Body of pancreas (tissue), 4 donors: Measurements from ENCODE around the gene ZSCAN1. TPM values are rescaled to one million over a fixed set of nuclear protein-coding genes. Genes with fewer than 3 reads are reported as not detected.

Experiments
- ATAC-seq: fragments of 150-250 bp; one replicate; pipeline ENCODE4 v1.9.1; 2016
- DNase-seq, 4 donors: peaks; one replicate each; pipeline ENCODE4 v3.0.0-alpha.2; 2019
- H3K27ac ChIP-seq, 4 donors: fragments of 200-600 bp; sonication (generic); 1 replicate in 3 of 4; 2 replicates in 1 of 4; pipeline versions ENCODE4 v1.5.1 to v1.6.1; 2016 to 2019; ENCODE audit warnings: mild to moderate bottlenecking in 1 of 4, mixed read lengths in 1 of 4, moderate library complexity in 1 of 4
- H3K27me3 ChIP-seq, 2 donors: fragments of 200-600 bp; sonication (generic); one replicate each; pipeline ENCODE4 v1.6.0; 2016; ENCODE audit warnings: mild to moderate bottlenecking in 1 of 2
- H3K36me3 ChIP-seq, 2 donors: fragments of 200-600 bp; sonication (generic); replicated peaks in 1 of 2; 2 replicates each; pipeline ENCODE4 v1.5.1; 2016; ENCODE audit warnings: low read depth in 2 of 2; ENCODE audit not compliant: insufficient read depth in 1 of 2
- H3K4me1 ChIP-seq: fragments of 200-600 bp; sonication (generic); one replicate; pipeline ENCODE4 v1.6.0; 2016
- H3K4me3 ChIP-seq, 2 donors: fragments of 200-600 bp; sonication (generic); 1 replicate in 1 of 2; 2 replicates in 1 of 2; pipeline ENCODE4 v1.5.1; 2016 to 2019
- H3K9me3 ChIP-seq, 3 donors: fragments of 200-600 bp; sonication (generic); 1 replicate in 2 of 3; 2 replicates in 1 of 3; pipeline ENCODE4 v1.5.1; 2016
- CTCF ChIP-seq, 7 experiments: fragments of 450-650 bp in 4 of 7; fragments of 200-600 bp in 3 of 7; sonication (generic) in 3 of 7; IDR thresholded peaks; one replicate each; pipeline ENCODE4 v1.5.1; 2016 to 2019; ENCODE audit warnings: antibody characterized with exemption in 7 of 7
- POLR2A ChIP-seq, 3 donors: fragments of 450-650 bp; IDR thresholded peaks; one replicate each; pipeline ENCODE4 v1.6.1; 2016; ENCODE audit warnings: antibody characterized with exemption in 3 of 3, mild to moderate bottlenecking in 2 of 3
- WGBS, 2 donors: methylation state at CpG; one replicate each; pipeline ENCODE4 v1.1.5; 2017; 5-methylcytosine and 5-hydroxymethylcytosine counted together
- intact Hi-C: fragments of 100-400 bp; cut with DNase I; formaldehyde crosslinking; loops from one replicate; pipeline ENCODE4 v1.15.1; 2023
- total RNA-seq, 2 donors: library from RNA; depleted of rRNA; stranded (reverse); fragments of >200 nt; gene quantifications; one replicate each; pipeline ENCODE4 v1.1.0, GENCODE V29; 2016

ZSCAN1 gene
- total RNA-seq, 2 donors from 2014 or later, result not detected

- no peak overlapping the region for H3K4me3 ChIP-seq
- H3K9me3 ChIP-seq, result peaks cover 0 to 8% (median 0%) of the 10 kb centered on the region in 3 donors
- H3K27ac ChIP-seq, result no peak overlapping the region
- TF ChIP-seq POLR2A (IDR thresholded peaks at IDR 0.05) (no peak), CTCF (IDR thresholded peaks at IDR 0.05) (no peak)
- no peak for DNase-seq
- H3K27me3 ChIP-seq, result no peaks in the 10 kb centered on the region
- peaks cover 9% of the 10 kb centered on the region for H3K4me1 ChIP-seq
- no peaks in the 10 kb centered on the region for H3K36me3 ChIP-seq
- WGBS, 2 donors, result 96% methylated on average over 7 of the region's 7 CpGs
- no peak for ATAC-seq
- intact Hi-C loops, result no loop called here
Observed at GRCh38 chr19:58093071-58093470, 59.2 kb downstream of the ZSCAN1 start.

- intact Hi-C loops, result no loop called here
- 91 to 95% methylated on average over 4 to 10 of the region's 10 CpGs for WGBS, 2 donors
- H3K27me3 ChIP-seq, result no peaks in the 10 kb centered on the region
- no peak for DNase-seq
- no peak overlapping the region for H3K27ac ChIP-seq
- peaks cover 13% of the 10 kb centered on the region for H3K4me1 ChIP-seq
- no peaks in the 10 kb centered on the region for H3K36me3 ChIP-seq
- peaks cover 0 to under 1% (median 0%) of the 10 kb centered on the region in 3 donors for H3K9me3 ChIP-seq
- no peak for TF ChIP-seq POLR2A (IDR thresholded peaks at IDR 0.05)
- no peak for TF ChIP-seq CTCF (IDR thresholded peaks at IDR 0.05)
- no peak overlapping the region for H3K4me3 ChIP-seq
- ATAC-seq, result no peak
Observed at GRCh38 chr19:58095328-58095727, 61.5 kb downstream of the ZSCAN1 start.

GRCh38 chr19:58096884-58097283 is 63.1 kb downstream of the ZSCAN1 start:
- Histone ChIP-seq H3K9me3 (no peaks in the 10 kb centered on the region), H3K4me3 (no peak overlapping the region), H3K27me3 (no peaks in the 10 kb centered on the region), H3K27ac (no peak overlapping the region), H3K36me3 (no peaks in the 10 kb centered on the region), H3K4me1 (peaks cover 13% of the 10 kb centered on the region)
- TF ChIP-seq POLR2A (IDR thresholded peaks at IDR 0.05) (no peak), CTCF (IDR thresholded peaks at IDR 0.05) (no peak)
- intact Hi-C loops, result no loop called here
- ATAC-seq, result no peak
- DNase-seq, result no peak
- 88 to 91% methylated on average over 13 of the region's 13 CpGs for WGBS, 2 donors

- Histone ChIP-seq H3K27me3 (no peaks in the 10 kb centered on the region), H3K27ac (peak overlapping the region in 1 of 4 donors; percentile 84), H3K4me3 (peak overlapping the region in 1 of 2 donors; percentile 66), H3K9me3 (no peaks in the 10 kb centered on the region), H3K36me3 (no peaks in the 10 kb centered on the region), H3K4me1 (peaks cover 13% of the 10 kb centered on the region)
- DNase-seq (no peak), ATAC-seq (no peak)
- WGBS, 2 donors, result 39% methylated on average over 8 of the region's 8 CpGs
- no peak for TF ChIP-seq CTCF (IDR thresholded peaks at IDR 0.05)
- no peak for TF ChIP-seq POLR2A (IDR thresholded peaks at IDR 0.05)
- intact Hi-C loops, result no loop called here
Observed at GRCh38 chr19:58097349-58097748, 63.5 kb downstream of the ZSCAN1 start.
